ENCODE measurements around the gene LMTK3. TPM values are rescaled to one million over a fixed set of nuclear protein-coding genes. Genes with fewer than 3 reads are reported as not detected.

LMTK3 gene
- total RNA-seq, 1 donor from 2014 or later = 2.0 TPM

DNA sequence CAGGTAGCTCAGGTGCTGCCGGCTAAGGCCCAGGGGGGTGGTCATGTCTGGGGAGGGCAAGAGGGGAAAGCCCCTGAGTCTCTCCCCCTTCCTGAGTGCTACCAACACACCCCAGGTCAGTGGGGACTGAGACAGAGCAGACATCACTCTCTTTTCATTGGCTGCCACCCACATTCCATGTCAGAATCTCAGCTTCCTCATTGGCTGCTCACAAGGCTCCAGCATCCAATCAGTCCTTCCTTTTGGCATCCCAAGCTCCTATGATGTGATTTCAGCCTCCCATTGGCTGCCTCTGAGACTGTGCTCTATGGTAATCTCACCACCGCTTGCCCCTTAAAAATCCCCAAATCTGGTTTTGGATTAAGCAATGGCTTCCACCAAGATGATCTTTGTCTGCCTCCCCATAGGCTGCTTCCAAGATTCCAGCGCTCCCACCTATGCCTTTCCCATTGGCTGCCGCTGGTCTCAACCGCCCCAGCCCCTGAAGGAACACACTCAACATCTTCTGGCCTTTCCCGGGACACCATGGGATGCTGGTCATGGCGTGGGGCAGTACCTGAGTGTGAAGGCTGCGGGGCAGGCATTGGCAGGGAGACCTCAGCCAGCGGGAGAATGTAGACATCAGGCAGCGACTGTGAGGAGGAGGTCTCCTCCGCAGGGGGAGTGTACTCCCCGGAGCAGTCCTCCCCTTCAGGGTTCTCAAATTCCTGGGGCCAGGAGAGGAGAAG is 2.0 kb downstream of the LMTK3 start:
- H3K9me3 Mint-ChIP-seq = no peaks in the 10 kb centered on the region
- intact Hi-C loops (cut with micrococcal nuclease) = loop anchor here (1.0 to 10.0 kb wide), 7 partner anchors 7 to 445 kb away; partner anchors contain the start of genes BAX, CYTH2, LIG1 and ZSWIM9
- no peak overlapping the region for H3K27ac Mint-ChIP-seq
- peaks cover 14% of the 10 kb centered on the region for H3K4me1 Mint-ChIP-seq (ENCODE audit: low read depth)
- DNase-seq (ENCODE audit: low spot score) = no peak
- peaks cover 5% of the 10 kb centered on the region for H3K36me3 Mint-ChIP-seq (ENCODE audit: low read depth)
- peak overlapping the region; percentile 19 for H3K4me3 Mint-ChIP-seq
- peaks cover 3% of the 10 kb centered on the region for H3K27me3 Mint-ChIP-seq (ENCODE audit: insufficient read depth)

DNA sequence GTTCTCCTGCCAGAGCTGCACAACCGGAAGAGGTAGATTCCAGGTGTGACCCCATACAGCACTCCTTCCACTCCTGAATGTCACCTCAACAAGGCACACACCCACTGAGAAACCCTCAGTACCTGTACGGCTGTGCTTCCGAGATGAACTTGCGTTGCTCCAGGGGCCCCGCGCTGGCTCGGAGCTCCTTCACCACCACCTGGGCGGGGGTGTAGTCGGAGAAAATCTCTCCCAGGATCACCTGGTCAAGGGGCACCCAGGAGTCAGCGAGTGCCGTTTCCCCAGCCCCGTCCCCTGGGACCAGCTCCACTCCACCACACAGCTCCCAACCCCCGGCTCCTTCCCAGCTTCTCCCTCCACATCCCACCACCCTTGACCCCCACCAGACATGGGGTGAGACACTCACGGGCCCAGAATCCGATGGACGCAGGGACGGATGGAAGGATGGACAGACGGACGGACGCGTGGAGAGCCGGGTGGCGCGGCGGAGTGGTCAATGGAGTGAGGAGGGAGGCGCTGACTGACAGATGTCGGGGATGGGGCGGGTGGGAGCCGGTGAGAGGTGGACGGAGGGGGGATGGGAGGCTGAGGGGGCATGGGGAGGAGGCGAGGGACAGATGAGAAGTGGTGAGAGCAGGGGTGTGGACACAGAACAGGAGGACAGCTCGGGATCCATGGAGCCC is 2.8 kb downstream of the LMTK3 start:
- Mint-ChIP-seq H3K4me1 (ENCODE audit: low read depth) (peaks cover 11% of the 10 kb centered on the region), H3K36me3 (ENCODE audit: low read depth) (peaks cover 5% of the 10 kb centered on the region), H3K27ac (no peak overlapping the region), H3K27me3 (ENCODE audit: insufficient read depth) (peaks cover 4% of the 10 kb centered on the region), H3K9me3 (no peaks in the 10 kb centered on the region), H3K4me3 (no peak overlapping the region)
- DNase-seq (ENCODE audit: low spot score) = no peak
- intact Hi-C loops (cut with micrococcal nuclease) = no loop called here

DNA sequence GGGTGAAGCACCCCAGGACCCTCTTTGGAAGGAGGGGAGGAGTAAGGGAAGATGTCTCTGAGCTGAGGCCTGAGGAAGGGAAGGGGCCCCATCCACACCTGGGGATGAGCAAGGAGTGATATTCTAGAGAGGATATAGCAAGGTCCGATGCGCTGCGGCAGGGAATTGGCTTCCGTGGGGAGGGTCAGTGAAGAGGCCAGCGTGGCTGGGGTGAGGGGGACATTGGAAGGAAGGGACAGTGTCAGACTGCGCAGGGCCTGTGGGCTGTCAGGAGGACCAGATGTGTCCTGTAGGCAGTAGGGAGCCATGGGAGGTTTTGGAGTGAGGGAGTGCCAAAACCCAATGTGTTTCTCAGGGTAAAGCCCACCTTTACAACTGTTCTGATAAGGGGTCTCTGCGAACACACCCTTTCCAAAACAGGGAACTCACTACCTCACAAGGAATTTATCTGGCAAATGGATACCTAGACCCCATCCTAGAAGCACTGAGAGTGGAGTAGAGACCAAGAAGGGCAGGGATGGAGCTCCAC is 3.7 kb downstream of the LMTK3 start:
- intact Hi-C loops (cut with micrococcal nuclease) = no loop called here
- H3K27ac Mint-ChIP-seq = no peak overlapping the region

DNA sequence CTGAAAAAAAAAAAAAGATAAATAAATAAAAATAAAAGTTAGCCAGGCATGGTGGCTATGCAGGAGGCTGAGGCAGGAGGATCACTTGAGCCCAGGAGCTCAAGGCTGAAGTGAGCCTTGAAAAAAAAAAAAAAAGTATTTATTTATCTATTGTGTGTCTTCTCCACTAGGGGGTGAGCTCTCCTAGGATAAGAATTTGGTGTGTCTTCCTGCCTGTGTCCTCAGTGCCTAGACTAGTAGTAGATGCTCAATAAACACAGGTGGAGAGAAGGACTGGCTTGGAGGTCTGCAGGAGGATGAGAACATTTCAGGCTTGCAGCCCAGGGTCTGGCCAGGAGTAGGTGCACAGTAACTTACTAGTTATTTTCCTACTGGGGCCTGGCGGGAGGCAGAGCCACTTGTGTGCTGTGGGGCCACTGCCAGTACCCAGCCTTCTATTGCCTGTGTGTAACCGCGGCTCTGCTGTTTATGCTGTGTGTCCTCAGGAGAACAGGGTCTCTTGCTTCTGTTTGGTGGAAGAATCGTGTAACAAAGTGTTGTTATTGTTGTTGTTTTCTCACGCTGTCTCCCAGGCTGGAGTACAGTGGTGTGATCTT is 5.4 kb downstream of the LMTK3 start:
- intact Hi-C loops (cut with micrococcal nuclease) = loop anchor here (1.0 kb wide), 3 partner anchors 78 to 102 kb away; no protein-coding TSS in a partner anchor
- H3K36me3 Mint-ChIP-seq (ENCODE audit: low read depth) = peaks cover 5% of the 10 kb centered on the region
- no peak overlapping the region for H3K27ac Mint-ChIP-seq
- H3K4me1 Mint-ChIP-seq (ENCODE audit: low read depth) = peaks cover 15% of the 10 kb centered on the region
- H3K27me3 Mint-ChIP-seq (ENCODE audit: insufficient read depth) = peaks cover 2% of the 10 kb centered on the region
- no peaks in the 10 kb centered on the region for H3K9me3 Mint-ChIP-seq
- DNase-seq (ENCODE audit: low spot score) = no peak
- H3K4me3 Mint-ChIP-seq = no peak overlapping the region

More for the DNA sequence above, 3.7 kb downstream of the LMTK3 start:
- Mint-ChIP-seq H3K9me3 (no peaks in the 10 kb centered on the region), H3K36me3 (ENCODE audit: low read depth) (peaks cover 5% of the 10 kb centered on the region), H3K27me3 (ENCODE audit: insufficient read depth) (peaks cover 2% of the 10 kb centered on the region), H3K4me3 (peak overlapping the region; percentile 12), H3K4me1 (ENCODE audit: low read depth) (peaks cover 9% of the 10 kb centered on the region)
- no peak for DNase-seq (ENCODE audit: low spot score)

DNA sequence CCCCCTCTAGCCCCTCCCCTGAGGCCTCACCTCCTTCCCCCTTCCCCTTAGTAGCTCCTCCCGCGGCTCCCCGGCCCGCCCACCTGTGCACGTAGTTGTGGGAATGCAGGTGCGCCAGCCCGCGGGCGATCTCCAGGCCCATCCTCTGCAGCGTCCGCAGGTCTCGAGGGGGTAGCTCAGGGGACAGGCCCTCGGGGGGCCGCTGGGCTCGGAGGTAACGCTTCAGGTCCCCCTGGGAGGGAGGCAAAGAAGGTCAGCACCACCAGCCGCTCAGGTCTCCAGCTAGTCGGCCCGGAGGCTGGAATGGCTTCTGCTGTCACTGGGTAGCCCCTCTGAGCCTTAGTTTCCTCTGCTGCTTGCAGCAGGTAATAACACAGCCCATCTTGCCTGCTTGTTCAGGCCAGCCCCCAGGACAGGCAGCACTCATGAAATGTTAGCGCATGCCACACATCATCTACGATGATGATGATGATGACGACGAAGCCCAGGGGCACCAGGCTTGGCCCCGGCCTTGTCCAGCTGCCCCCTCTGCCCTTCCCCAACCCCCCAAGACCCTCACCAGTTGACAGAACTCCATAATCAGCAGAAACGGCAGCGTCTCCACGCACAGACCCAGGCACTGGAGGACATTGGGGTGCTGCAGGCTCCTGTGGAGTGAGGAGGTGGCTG is 9.2 kb downstream of the LMTK3 start:
- intact Hi-C loops (cut with micrococcal nuclease) = loop anchor here (1.0 to 2.0 kb wide), 4 partner anchors 8 to 34 kb away; partner anchors contain the start of gene CYTH2
- H3K4me1 Mint-ChIP-seq (ENCODE audit: low read depth) = peaks cover 6% of the 10 kb centered on the region
- H3K36me3 Mint-ChIP-seq (ENCODE audit: low read depth) = peaks cover under 1% of the 10 kb centered on the region
- H3K9me3 Mint-ChIP-seq = no peaks in the 10 kb centered on the region
- H3K27me3 Mint-ChIP-seq (ENCODE audit: insufficient read depth) = peaks cover 5% of the 10 kb centered on the region
- no peak overlapping the region for H3K27ac Mint-ChIP-seq
- peak overlapping the region; percentile 54 for H3K4me3 Mint-ChIP-seq
- no peak for DNase-seq (ENCODE audit: low spot score)

DNA sequence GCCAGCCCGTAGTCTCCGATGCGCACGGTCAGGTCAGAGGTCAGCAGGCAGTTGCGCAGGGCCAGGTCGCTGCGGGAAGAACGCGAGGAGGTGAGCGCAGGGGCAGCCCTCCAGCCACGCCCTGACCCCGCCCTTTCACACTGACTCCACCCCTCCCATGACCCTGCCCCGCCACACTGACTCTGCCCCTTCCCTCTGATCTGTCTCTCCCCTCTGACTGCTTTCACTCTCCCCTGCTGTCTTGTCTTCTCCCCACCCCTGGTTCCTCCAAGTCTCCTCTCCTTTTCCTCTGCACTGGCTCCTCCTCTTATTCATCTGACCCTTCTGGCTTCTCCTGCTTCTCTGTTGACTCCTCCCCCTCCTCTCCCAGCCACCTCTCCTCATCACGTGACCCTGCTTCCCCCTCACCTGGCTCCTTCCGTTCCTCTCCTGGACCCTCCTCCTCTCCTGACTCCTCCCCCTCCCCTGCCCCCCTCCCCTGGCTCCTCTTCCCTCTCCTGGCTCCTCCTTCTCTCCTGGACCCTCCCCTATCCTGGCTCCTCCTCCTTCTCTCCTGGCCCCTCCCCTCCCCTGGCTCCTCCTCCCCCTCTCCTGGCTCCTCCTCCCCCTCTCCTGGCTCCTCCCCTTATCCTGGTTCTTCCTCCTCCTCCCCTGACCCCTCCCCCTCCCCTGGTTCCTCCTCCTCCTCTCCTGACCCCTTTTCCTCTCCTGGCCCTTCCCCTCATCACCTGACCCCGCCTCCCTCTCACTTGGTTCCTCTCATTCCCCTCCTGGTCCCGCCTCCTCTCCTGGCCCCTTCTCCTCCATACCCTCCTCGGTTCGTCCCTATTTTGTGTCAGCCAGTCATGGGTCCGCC is 9.9 kb downstream of the LMTK3 start:
- peak overlapping the region; percentile 62 for H3K27ac Mint-ChIP-seq
- DNase-seq (ENCODE audit: low spot score) = peak; percentile 63
- peak overlapping the region; percentile 54 for H3K4me3 Mint-ChIP-seq
- intact Hi-C loops (cut with micrococcal nuclease) = loop anchor here (1.0 to 2.0 kb wide), 4 partner anchors 8 to 33 kb away; partner anchors contain the start of gene CYTH2
- no peaks in the 10 kb centered on the region for H3K36me3 Mint-ChIP-seq (ENCODE audit: low read depth)
- H3K27me3 Mint-ChIP-seq (ENCODE audit: insufficient read depth) = peaks cover 5% of the 10 kb centered on the region
- H3K9me3 Mint-ChIP-seq = no peaks in the 10 kb centered on the region
- peaks cover 6% of the 10 kb centered on the region for H3K4me1 Mint-ChIP-seq (ENCODE audit: low read depth)

DNA sequence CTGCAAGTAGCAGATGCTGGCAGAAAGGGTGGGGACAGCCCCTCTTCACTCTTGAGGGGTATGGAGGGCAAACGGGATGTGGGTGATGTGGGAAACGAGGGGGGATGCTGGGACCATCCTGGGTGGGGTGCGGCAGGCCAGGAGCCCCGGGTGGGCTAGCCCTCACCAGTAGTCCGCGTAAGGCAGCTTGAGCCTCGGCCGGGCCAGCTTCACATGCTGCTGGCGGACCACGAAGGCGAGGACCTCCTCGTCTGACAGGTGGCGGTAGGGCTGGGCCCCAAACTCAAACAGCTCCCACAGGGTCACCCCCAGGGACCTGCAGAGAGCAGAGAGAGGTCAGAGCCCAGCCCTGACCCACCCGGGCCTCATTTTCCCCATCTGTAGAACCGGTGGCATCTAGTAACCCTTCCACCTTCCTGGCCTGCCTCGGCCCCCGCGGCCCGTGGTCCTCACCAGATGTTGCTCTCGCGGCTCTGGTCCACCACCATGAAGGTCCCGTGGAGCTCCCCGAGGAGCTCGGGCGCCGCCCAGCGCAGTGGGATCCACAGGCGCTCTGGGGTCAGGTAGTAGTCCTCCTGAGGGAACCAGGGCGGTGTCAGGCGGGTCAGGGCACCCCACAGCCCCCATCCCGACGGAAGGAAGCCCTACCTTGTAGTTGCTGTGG is 10.7 kb downstream of the LMTK3 start:
- H3K4me3 Mint-ChIP-seq = peak overlapping the region; percentile 54
- H3K27me3 Mint-ChIP-seq (ENCODE audit: insufficient read depth) = peaks cover 5% of the 10 kb centered on the region
- H3K27ac Mint-ChIP-seq = peak overlapping the region; percentile 62
- DNase-seq (ENCODE audit: low spot score) = no peak
- no peaks in the 10 kb centered on the region for H3K36me3 Mint-ChIP-seq (ENCODE audit: low read depth)
- H3K9me3 Mint-ChIP-seq = no peaks in the 10 kb centered on the region
- peaks cover 6% of the 10 kb centered on the region for H3K4me1 Mint-ChIP-seq (ENCODE audit: low read depth)
- intact Hi-C loops (cut with micrococcal nuclease) = no loop called here

DNA sequence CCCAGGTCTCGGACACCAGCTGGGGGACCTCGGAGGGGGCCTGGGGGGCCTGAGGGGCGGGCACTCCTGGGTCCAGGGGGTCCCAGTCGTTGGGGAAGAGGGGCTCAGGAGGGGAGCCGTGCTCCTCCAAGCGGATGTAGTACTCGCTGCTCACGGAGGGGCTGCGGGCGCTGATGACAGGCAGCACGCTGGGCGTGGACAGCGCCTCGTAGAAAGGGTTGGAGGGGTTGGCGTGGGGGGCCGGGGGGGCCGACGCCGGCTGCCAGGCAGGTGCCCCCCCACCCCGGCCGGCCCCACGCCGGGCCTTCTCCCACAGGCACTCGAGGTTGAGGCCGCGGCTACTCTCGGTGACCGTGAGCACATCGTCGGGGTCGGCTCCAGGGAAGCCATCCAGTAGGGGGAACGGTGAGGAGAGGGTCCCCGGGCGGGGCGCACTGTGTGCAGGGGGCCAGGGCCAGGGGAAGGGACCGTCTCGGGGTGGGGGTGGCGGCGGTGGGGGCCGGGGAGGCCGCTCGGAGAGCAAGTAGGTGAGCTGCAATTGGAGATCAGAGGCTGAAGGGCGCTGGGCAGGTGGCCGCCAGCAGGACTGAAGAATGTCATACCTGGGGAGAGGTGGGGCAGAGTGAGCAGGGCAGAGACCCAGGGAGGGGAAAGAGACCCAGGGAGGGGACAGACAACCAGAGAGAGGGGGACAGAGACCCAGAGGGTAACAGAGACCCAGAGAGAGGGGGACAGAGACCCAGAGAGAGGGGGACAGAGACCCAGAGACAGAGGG is 12.1 kb downstream of the LMTK3 start:
- Mint-ChIP-seq H3K4me1 (ENCODE audit: low read depth) (peaks cover 9% of the 10 kb centered on the region), H3K27me3 (ENCODE audit: insufficient read depth) (peaks cover 8% of the 10 kb centered on the region), H3K36me3 (ENCODE audit: low read depth) (no peaks in the 10 kb centered on the region), H3K4me3 (no peak overlapping the region), H3K27ac (no peak overlapping the region), H3K9me3 (no peaks in the 10 kb centered on the region)
- intact Hi-C loops (cut with micrococcal nuclease) = no loop called here
- DNase-seq (ENCODE audit: low spot score) = no peak

DNA sequence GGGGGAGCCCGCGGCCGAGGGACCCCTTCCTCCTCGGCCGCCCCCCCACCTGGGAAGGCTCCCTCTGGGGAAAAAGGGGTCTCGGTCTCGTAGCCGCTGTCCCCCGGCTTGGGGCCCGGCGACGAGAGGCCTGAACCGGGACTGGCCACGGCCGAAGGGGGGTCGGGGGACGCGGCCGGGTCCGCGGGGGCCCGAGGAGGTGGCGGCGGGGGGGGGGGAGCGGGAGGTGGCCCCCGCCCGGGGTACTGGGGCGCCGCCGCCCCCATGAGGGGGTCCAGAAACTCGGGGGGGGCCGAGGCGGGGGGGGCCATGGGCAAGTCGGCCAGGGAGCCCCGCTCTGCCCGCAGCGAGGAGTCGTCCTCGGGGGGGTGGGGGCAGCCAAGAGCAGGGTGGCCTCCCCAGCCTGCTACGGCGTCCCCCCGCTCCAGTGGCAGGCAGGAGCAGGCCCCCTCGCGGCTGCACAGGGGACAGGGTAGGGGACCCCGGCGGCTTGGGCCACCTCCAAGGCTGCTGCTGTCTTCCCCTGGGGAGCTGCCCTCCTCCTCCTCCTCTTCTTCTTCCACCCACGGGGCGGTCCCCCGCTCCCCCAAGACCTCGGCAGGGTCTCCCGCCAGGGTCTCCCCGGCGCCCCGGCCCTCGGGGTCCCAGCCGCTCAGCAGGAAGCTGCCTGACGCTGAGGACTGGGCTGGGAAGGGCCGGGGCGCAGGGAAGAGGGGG is 12.9 kb downstream of the LMTK3 start:
- intact Hi-C loops (cut with micrococcal nuclease) = no loop called here
- no peak overlapping the region for H3K27ac Mint-ChIP-seq
- peaks cover 12% of the 10 kb centered on the region for H3K4me1 Mint-ChIP-seq (ENCODE audit: low read depth)
- no peaks in the 10 kb centered on the region for H3K9me3 Mint-ChIP-seq
- H3K4me3 Mint-ChIP-seq = no peak overlapping the region
- no peaks in the 10 kb centered on the region for H3K36me3 Mint-ChIP-seq (ENCODE audit: low read depth)
- DNase-seq (ENCODE audit: low spot score) = no peak
- H3K27me3 Mint-ChIP-seq (ENCODE audit: insufficient read depth) = peaks cover 11% of the 10 kb centered on the region

DNA sequence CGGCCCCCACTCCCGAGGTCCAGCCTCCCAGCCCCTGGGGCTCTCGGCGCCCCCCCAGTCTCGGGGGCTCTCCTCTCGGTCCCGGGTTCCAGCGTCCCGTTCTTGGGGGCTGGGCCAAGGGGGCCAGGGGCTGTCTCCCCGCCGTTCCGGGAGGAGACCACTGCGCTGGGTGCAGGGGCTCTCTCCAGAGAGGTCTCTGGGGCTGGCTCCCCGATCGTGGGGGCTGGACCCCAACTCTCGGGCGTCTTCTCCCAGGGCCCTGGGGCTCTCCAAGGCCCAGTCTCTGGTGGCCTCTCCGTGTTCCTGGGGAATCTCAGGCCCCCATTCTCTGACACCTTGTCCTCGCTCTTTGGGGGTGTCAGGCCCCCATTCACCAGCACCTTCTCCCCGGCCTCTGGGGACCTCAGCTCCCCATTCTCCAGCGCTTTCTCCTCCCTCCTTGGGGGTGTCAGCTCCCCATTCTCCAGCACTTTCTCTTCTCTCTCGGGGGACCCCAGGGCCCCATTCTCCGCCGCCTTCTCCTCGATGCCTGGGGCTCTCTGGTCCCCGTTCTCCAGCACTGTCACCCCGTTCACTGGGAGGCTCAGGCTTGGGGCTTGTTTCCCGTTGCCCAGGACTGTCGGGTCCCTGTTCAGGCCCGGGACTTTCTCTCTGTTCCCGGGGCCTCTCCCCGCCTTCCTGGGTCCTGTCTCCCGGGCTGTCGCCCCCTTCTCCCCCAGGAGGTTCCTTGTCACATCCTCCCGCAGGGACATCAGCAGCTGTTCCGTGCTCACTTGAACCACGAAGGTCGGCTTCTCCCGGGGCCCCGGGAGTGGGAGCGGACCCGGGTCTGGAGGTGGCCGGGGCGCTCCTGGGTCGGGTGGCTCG is 13.7 kb downstream of the LMTK3 start:
- peaks cover 11% of the 10 kb centered on the region for H3K27me3 Mint-ChIP-seq (ENCODE audit: insufficient read depth)
- intact Hi-C loops (cut with micrococcal nuclease) = no loop called here
- H3K9me3 Mint-ChIP-seq = no peaks in the 10 kb centered on the region
- H3K4me3 Mint-ChIP-seq = no peak overlapping the region
- H3K27ac Mint-ChIP-seq = no peak overlapping the region
- H3K4me1 Mint-ChIP-seq (ENCODE audit: low read depth) = peaks cover 12% of the 10 kb centered on the region
- DNase-seq (ENCODE audit: low spot score) = no peak
- no peaks in the 10 kb centered on the region for H3K36me3 Mint-ChIP-seq (ENCODE audit: low read depth)
